HepG2 (cell line): ENCODE measurements around the gene SCAPER. TPM values are rescaled to one million over a fixed set of nuclear protein-coding genes. Genes with fewer than 3 reads are reported as not detected.

Experiments
- AKNA ChIP-seq: sonication (generic); formaldehyde crosslinking; IDR thresholded peaks from 2 replicates; pipeline ENCODE4 v1.4.0; 2020; ENCODE audit warnings: missing genetic modification reagents, borderline replicate concordance
- CEBPB ChIP-seq: IDR thresholded peaks from 2 replicates; pipeline ENCODE4 v1.6.1; 2011; ENCODE audit warnings: low read depth, low read length, improper control_type of control experiment, borderline replicate concordance
- EED ChIP-seq: sonication (generic); formaldehyde crosslinking; IDR thresholded peaks from 2 replicates; pipeline ENCODE4 v1.5.0; 2020; ENCODE audit warnings: mild to moderate bottlenecking, missing genetic modification reagents
- EZH2 ChIP-seq: conservative IDR thresholded peaks from 2 replicates; pipeline ENCODE4 v1.6.1; 2012; ENCODE audit warnings: mild to moderate bottlenecking, low read depth, low read length, moderate library complexity
- FOXA1 ChIP-seq, 2 experiments: fragments of 450-650 bp in 1 of 2; sonication (generic) in 1 of 2; formaldehyde crosslinking in 1 of 2; IDR thresholded peaks; 2 replicates each; pipeline versions ENCODE4 v1.4.0 to v1.6.1; 2016 to 2020; ENCODE audit warnings: missing genetic modification reagents in 1 of 2
- FOXM1 ChIP-seq: sonication (generic); formaldehyde crosslinking; IDR thresholded peaks from 2 replicates; pipeline ENCODE4 v1.5.0; 2020; ENCODE audit warnings: missing genetic modification reagents
- HINFP ChIP-seq: sonication (generic); formaldehyde crosslinking; IDR thresholded peaks from 2 replicates; pipeline ENCODE4 v1.4.0; 2020; ENCODE audit warnings: low read depth, mild to moderate bottlenecking, missing genetic modification reagents
- HMGA1 ChIP-seq: sonication (generic); formaldehyde crosslinking; conservative IDR thresholded peaks from 2 replicates; pipeline ENCODE4 v1.4.0; 2020; ENCODE audit warnings: missing genetic modification reagents
- IKZF4 ChIP-seq: sonication (generic); formaldehyde crosslinking; IDR thresholded peaks from 2 replicates; pipeline ENCODE4 v1.5.1; 2020; ENCODE audit warnings: borderline replicate concordance, mild to moderate bottlenecking, low read depth, missing genetic modification reagents; ENCODE audit errors: not compliant biosample characterization
- KDM1A ChIP-seq: IDR thresholded peaks from 2 replicates; pipeline ENCODE4 v1.6.1; 2016; ENCODE audit warnings: missing compliant biosample characterization
- MED1 ChIP-seq: sonication (generic); formaldehyde crosslinking; IDR thresholded peaks from 2 replicates; pipeline ENCODE4 v1.4.0; 2020; ENCODE audit warnings: missing genetic modification reagents
- MED13 ChIP-seq: sonication (generic); formaldehyde crosslinking; IDR thresholded peaks from 2 replicates; pipeline ENCODE4 v1.5.0; 2020; ENCODE audit warnings: missing genetic modification reagents
- NFRKB ChIP-seq: fragments of 450-650 bp; IDR thresholded peaks from 2 replicates; pipeline ENCODE4 v1.6.1; 2017
- PCBP1 ChIP-seq: fragments of 200-400 bp; formaldehyde crosslinking; IDR thresholded peaks from 2 replicates; pipeline ENCODE4 v1.6.1; 2017; ENCODE audit warnings: mild to moderate bottlenecking, low read depth, low read length, borderline replicate concordance
- PHF20 ChIP-seq: sonication (generic); formaldehyde crosslinking; IDR thresholded peaks from 2 replicates; pipeline ENCODE4 v1.5.0; 2020; ENCODE audit warnings: mild to moderate bottlenecking, missing genetic modification reagents
- TFDP1 ChIP-seq: IDR thresholded peaks from 2 replicates; pipeline ENCODE4 v1.6.1; 2016; ENCODE audit warnings: missing compliant biosample characterization, missing genetic modification reagents, borderline replicate concordance
- ZBTB49 ChIP-seq: sonication (generic); formaldehyde crosslinking; IDR thresholded peaks from 2 replicates; pipeline ENCODE4 v1.4.0; 2020; ENCODE audit warnings: missing genetic modification reagents, borderline replicate concordance
- ZNF205 ChIP-seq: IDR thresholded peaks from 2 replicates; pipeline ENCODE4 v1.6.1; 2018; ENCODE audit warnings: missing biosample characterization, missing genetic modification reagents
- ZNF263 ChIP-seq: sonication (generic); formaldehyde crosslinking; IDR thresholded peaks from 2 replicates; pipeline ENCODE4 v1.4.0; 2020; ENCODE audit warnings: missing genetic modification reagents
- polyA plus RNA-seq, 8 experiments: library from polyadenylated mRNA; depleted of rRNA in 3 of 8; stranded (reverse) in 7 of 8; unstranded in 1 of 8; fragments of >200 nt; fragmentation: Illumina TruSeq in 4 of 8; extraction: Trizol in 4 of 8; gene quantifications; 2 replicates each; pipeline versions ENCODE4 v1.2.1 to v1.2.3, GENCODE V29; 2011 to 2016; ENCODE audit warnings: low read depth in 4 of 8, missing spikeins in 1 of 8, mixed read lengths in 1 of 8; ENCODE audit not compliant: insufficient read depth in 1 of 8
- total RNA-seq, 5 experiments: library from RNA; depleted of rRNA; stranded (reverse); fragments of >200 nt; fragmentation: Illumina TruSeq; extraction: Trizol; gene quantifications; 2 replicates each; pipeline ENCODE4 v1.2.3, GENCODE V29; 2016; ENCODE audit warnings: low read depth in 1 of 5

SCAPER gene
- total and polyA plus RNA-seq, 2 of the 13 experiments (the other 11 are each of a cell fraction or from before 2014, with no cell fraction given) = 4.3 to 10.5 TPM

GRCh38 chr15:76312540-76313174 lies 592.5 kb downstream of the SCAPER start (continued):
- TF ChIP-seq IKZF4 (CRISPR knock-in tag) (no peak), CEBPB (0 out of 2 replicates have a peak, but pooled peaks have one; percentile 2), HINFP (CRISPR knock-in tag) (no peak), FOXA1 (IDR thresholded peaks at IDR 0.05) (no peak), FOXA1 (CRISPR knock-in tag; IDR thresholded peaks at IDR 0.05) (peak; percentile 76), MED13 (no peak), MED1 (0 out of 2 replicates have a peak, but pooled peaks have one; percentile 30), NFRKB (no peak), ZNF205 (CRISPR knock-in tag) (no peak), KDM1A (CRISPR knock-in tag) (0 out of 2 replicates have a peak, but pooled peaks have one; percentile 21), PHF20 (CRISPR knock-in tag) (no peak), ZBTB49 (CRISPR knock-in tag) (no peak), ZNF263 (CRISPR knock-in tag) (no peak), FOXM1 (CRISPR knock-in tag) (no peak), PCBP1 (no peak), EZH2 (no peak), HMGA1 (no peak), AKNA (CRISPR knock-in tag) (no peak), TFDP1 (CRISPR knock-in tag) (no peak), EED (CRISPR knock-in tag) (no peak)
